Liver (tissue), 9 donors: ENCODE results near the gene MKRN2. TPM values are rescaled to one million over a fixed set of nuclear protein-coding genes. Genes with fewer than 3 reads are reported as not detected.

ENCODE experiments used
- DNase-seq: peaks from one replicate; pipeline ENCODE4 v3.0.0-alpha.2; 2017; ENCODE audit warnings: low spot score
- H3K27ac ChIP-seq, 2 donors: one replicate each; pipeline ENCODE4 v1.7.0; 2013; ENCODE audit warnings: inconsistent platforms in 2 of 2, low read length in 2 of 2, control low read depth in 1 of 2, low read depth in 1 of 2, mild to moderate bottlenecking in 1 of 2
- H3K27me3 ChIP-seq, 4 donors: one replicate each; pipeline versions ENCODE4 v1.6.1 to v1.7.0; 2013; ENCODE audit warnings: low read length in 3 of 4, inconsistent platforms in 1 of 4, mild to moderate bottlenecking in 1 of 4, moderate library complexity in 1 of 4; ENCODE audit not compliant: control insufficient read depth in 4 of 4, insufficient read depth in 4 of 4
- H3K36me3 ChIP-seq, 4 donors: one replicate each; pipeline versions ENCODE4 v1.6.1 to v1.7.0; 2013; ENCODE audit warnings: low read length in 3 of 4, mild to moderate bottlenecking in 3 of 4, low read depth in 1 of 4, moderate library complexity in 1 of 4; ENCODE audit not compliant: control insufficient read depth in 4 of 4, insufficient read depth in 3 of 4
- H3K4me1 ChIP-seq, 4 donors: one replicate each; pipeline versions ENCODE4 v1.6.1 to v1.7.0; 2013; ENCODE audit warnings: low read length in 3 of 4, mild to moderate bottlenecking in 3 of 4, moderate library complexity in 1 of 4; ENCODE audit not compliant: control insufficient read depth in 4 of 4, insufficient read depth in 4 of 4
- H3K4me3 ChIP-seq, 3 donors: one replicate each; pipeline versions ENCODE4 v1.6.1 to v1.7.0; 2013; ENCODE audit warnings: low read length in 3 of 3, control low read depth in 1 of 3, low read depth in 1 of 3, mild to moderate bottlenecking in 1 of 3
- H3K9ac ChIP-seq, 2 donors: one replicate each; pipeline ENCODE4 v1.7.0; 2013; ENCODE audit warnings: low read length in 2 of 2, mild to moderate bottlenecking in 2 of 2, moderate library complexity in 2 of 2, control low read depth in 1 of 2, low read depth in 1 of 2
- H3K9me3 ChIP-seq, 4 donors: one replicate each; pipeline versions ENCODE4 v1.6.1 to v1.7.0; 2013; ENCODE audit warnings: low read length in 3 of 4; ENCODE audit not compliant: control insufficient read depth in 4 of 4
- ATF3 ChIP-seq: IDR thresholded peaks from 2 replicates; pipeline ENCODE4 v1.6.1; 2016; ENCODE audit warnings: antibody characterized with exemption
- CTCF ChIP-seq: fragments of 150-350 bp; IDR thresholded peaks from 2 replicates; pipeline ENCODE4 v1.5.1; 2017; ENCODE audit warnings: improper control_type of control experiment, low read depth, low read length; ENCODE audit not compliant: missing input control
- FOXA2 ChIP-seq: IDR thresholded peaks from 2 replicates; pipeline ENCODE4 v1.6.1; 2016; ENCODE audit warnings: antibody characterized with exemption
- GABPA ChIP-seq, 2 donors: IDR thresholded peaks in 1 of 2; conservative IDR thresholded peaks in 1 of 2; 2 replicates each; pipeline ENCODE4 v1.6.1; 2016; ENCODE audit warnings: antibody characterized with exemption in 2 of 2, mild to moderate bottlenecking in 1 of 2, moderate library complexity in 1 of 2
- HNF4G ChIP-seq: IDR thresholded peaks from 2 replicates; pipeline ENCODE4 v1.6.1; 2016; ENCODE audit warnings: antibody characterized with exemption
- JUND ChIP-seq, 2 donors: IDR thresholded peaks; 2 replicates each; pipeline ENCODE4 v1.6.1; 2016; ENCODE audit warnings: antibody characterized with exemption in 2 of 2
- NR2F2 ChIP-seq: IDR thresholded peaks from 2 replicates; pipeline ENCODE4 v1.6.1; 2016; ENCODE audit warnings: antibody characterized with exemption
- RAD21 ChIP-seq, 2 donors: IDR thresholded peaks; 2 replicates each; pipeline ENCODE4 v1.6.1; 2016; ENCODE audit warnings: antibody characterized with exemption in 2 of 2, mild to moderate bottlenecking in 2 of 2
- RXRA ChIP-seq, 2 donors: IDR thresholded peaks; 2 replicates each; pipeline ENCODE4 v1.6.1; 2017 to 2018; ENCODE audit warnings: antibody characterized with exemption in 2 of 2, mild to moderate bottlenecking in 1 of 2
- SP1 ChIP-seq: IDR thresholded peaks from 2 replicates; pipeline ENCODE4 v1.6.1; 2018; ENCODE audit warnings: antibody characterized with exemption, mild to moderate bottlenecking
- TAF1 ChIP-seq: conservative IDR thresholded peaks from 2 replicates; pipeline ENCODE4 v1.6.1; 2016; ENCODE audit warnings: antibody characterized with exemption, mild to moderate bottlenecking
- YY1 ChIP-seq: IDR thresholded peaks from 2 replicates; pipeline ENCODE4 v1.6.1; 2016; ENCODE audit warnings: antibody characterized with exemption, mild to moderate bottlenecking
- ZBTB33 ChIP-seq: IDR thresholded peaks from 2 replicates; pipeline ENCODE4 v1.6.1; 2016; ENCODE audit warnings: antibody characterized with exemption
- WGBS: extraction: QIAGEN DNeasy Blood & Tissue Kit; methylation state at CpG from one replicate; pipeline ENCODE4 v1.1.7; 2013; 5-methylcytosine and 5-hydroxymethylcytosine counted together
- polyA plus RNA-seq, 2 donors: library from polyadenylated mRNA; stranded (reverse) in 1 of 2; unstranded in 1 of 2; fragments of 200-250 nt in 1 of 2; fragments of >200 nt in 1 of 2; fragmentation: Nextera tagmentation in 1 of 2; extraction: Ambion mirVana in 1 of 2; gene quantifications; one replicate each; pipeline versions ENCODE4 v1.2.1 to v1.2.3, GENCODE V29; 2013 to 2015
- total RNA-seq, 2 donors: library from RNA; depleted of rRNA; stranded (reverse); fragments of >200 nt; gene quantifications; one replicate each; pipeline ENCODE4 v1.2.3, GENCODE V29; 2014
- donor health status: healthy.
- donor health status: healthy.
- donor health status: healthy.
- donor health status: healthy.
- donor health status: healthy.

The MKRN2 gene
- total and polyA plus RNA-seq, 4 donors: 6.1 to 17.3 (median 11.7) TPM

- no peaks in the 10 kb centered on the region for H3K9me3 ChIP-seq
- H3K4me3 ChIP-seq: no peak overlapping the region
- no peak overlapping the region for H3K9ac ChIP-seq
- TF ChIP-seq CTCF (no peak), HNF4G (no peak), NR2F2 (no peak), RAD21 (IDR thresholded peaks at IDR 0.05) (no peak), SP1 (no peak), RXRA (IDR thresholded peaks at IDR 0.05) (no peak), YY1 (no peak), GABPA (IDR thresholded peaks at IDR 0.05 in 1 of 2, conservative IDR thresholded peaks at IDR 0.05 in 1 of 2) (no peak), JUND (IDR thresholded peaks at IDR 0.05) (no peak), ZBTB33 (no peak), TAF1 (no peak), FOXA2 (no peak)
- WGBS: 60% methylated on average over 11 of the region's 11 CpGs
- DNase-seq: no peak
- peaks cover 0 to 4% (median 1%) of the 10 kb centered on the region in 4 donors for H3K36me3 ChIP-seq
- H3K4me1 ChIP-seq: no peaks in the 10 kb centered on the region
- H3K27ac ChIP-seq: no peak overlapping the region
- H3K27me3 ChIP-seq: no peaks in the 10 kb centered on the region
Observed at GRCh38 chr3:12544652-12545472, 12.0 kb upstream of the MKRN2 start.

- H3K36me3 ChIP-seq: no peaks in the 10 kb centered on the region
- no peaks in the 10 kb centered on the region for H3K27me3 ChIP-seq
- TF ChIP-seq ATF3 (no peak), FOXA2 (no peak), JUND (IDR thresholded peaks at IDR 0.05) (peak in 1 of 2 donors; percentile 16)
- no peaks in the 10 kb centered on the region for H3K9me3 ChIP-seq
- 36% methylated on average over 4 of the region's 4 CpGs for WGBS
- DNase-seq: no peak
- H3K27ac ChIP-seq: no peak within 1 kb of the TSS
- H3K4me3 ChIP-seq: no peak within 1 kb of the TSS
- H3K4me1 ChIP-seq: no peaks in the 10 kb centered on the region
- no peak within 1 kb of the TSS for H3K9ac ChIP-seq
Observed at GRCh38 chr3:12545473-12545791, 11.5 kb upstream of the MKRN2 start, which contains the start of gene MKRN2OS. Gene MKRN2OS (minus strand): TSS chr3:12545499. CDS start chr3:12545464, 35 bp downstream.
